Measurements from ENCODE around the gene TRERF1. TPM values are rescaled to one million over a fixed set of nuclear protein-coding genes. Genes with fewer than 3 reads are reported as not detected.

The TRERF1 gene
- total and polyA plus RNA-seq, 7 donors = 0.21 to 0.99 (median 0.44) TPM

- Histone ChIP-seq H3K4me1 (no peaks in the 10 kb centered on the region), H3K9me3 (no peaks in the 10 kb centered on the region), H3K27ac (no peak overlapping the region), H3K36me3 (ENCODE audit: insufficient read depth in 1 of 2, low read depth in 1 of 2) (no peaks in the 10 kb centered on the region), H3K27me3 (ENCODE audit: insufficient read depth in 3 of 3, low read length in 2 of 3) (no peaks in the 10 kb centered on the region), H3K4me3 (no peak overlapping the region)
- DNase-seq = no peak
- TF ChIP-seq CTCF (IDR thresholded peaks at IDR 0.05) = no peak
- WGBS, 3 donors = 96 to 100% (median 100%) methylated on average over 2 of the region's 2 CpGs
- intact Hi-C loops (cut with DNase I) = no loop called here
- no peak for ATAC-seq
These were observed 17.5 kb downstream of the TRERF1 start for GRCh38 chr6:42434237-42434636.

DNA sequence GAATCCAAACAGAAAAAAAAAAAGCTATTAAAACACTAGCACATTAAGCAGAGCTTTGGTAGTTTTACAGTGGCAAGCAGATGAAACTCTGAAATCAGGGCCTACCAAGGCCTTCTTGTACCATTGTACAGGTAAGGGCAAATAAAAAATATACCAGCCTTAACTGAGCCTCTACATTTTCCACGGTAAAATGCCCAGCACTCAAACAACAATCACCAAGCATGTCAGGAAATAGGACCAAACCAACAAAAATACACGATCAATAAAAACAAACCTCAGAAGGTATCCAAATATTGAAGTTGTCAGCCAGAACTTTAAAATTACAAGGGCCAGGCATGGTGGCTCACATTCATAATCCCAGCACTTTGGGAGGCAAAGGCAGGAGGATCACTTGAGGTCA, 18.3 kb downstream of the TRERF1 start:
- Histone ChIP-seq H3K4me1 (no peaks in the 10 kb centered on the region), H3K4me3 (no peak overlapping the region), H3K36me3 (ENCODE audit: insufficient read depth in 1 of 2, low read depth in 1 of 2) (no peaks in the 10 kb centered on the region), H3K9me3 (no peaks in the 10 kb centered on the region), H3K27me3 (ENCODE audit: insufficient read depth in 3 of 3, low read length in 2 of 3) (no peaks in the 10 kb centered on the region), H3K27ac (no peak overlapping the region)
- 97 to 100% (median 100%) methylated on average over 2 of the region's 2 CpGs for WGBS, 3 donors
- intact Hi-C loops (cut with DNase I) = no loop called here
- DNase-seq = no peak
- no peak for TF ChIP-seq CTCF (IDR thresholded peaks at IDR 0.05)
- no peak for ATAC-seq

- intact Hi-C loops (cut with DNase I) = no loop called here
- ATAC-seq = no peak
- WGBS, 3 donors = 91 to 94% (median 92%) methylated on average over 3 of the region's 3 CpGs
- Histone ChIP-seq H3K4me1 (no peaks in the 10 kb centered on the region), H3K27ac (no peak overlapping the region), H3K4me3 (no peak overlapping the region), H3K9me3 (no peaks in the 10 kb centered on the region), H3K27me3 (ENCODE audit: insufficient read depth in 3 of 3, low read length in 2 of 3) (no peaks in the 10 kb centered on the region), H3K36me3 (ENCODE audit: insufficient read depth in 1 of 2, low read depth in 1 of 2) (no peaks in the 10 kb centered on the region)
- no peak for TF ChIP-seq CTCF (IDR thresholded peaks at IDR 0.05)
- no peak for DNase-seq
These were observed 19.8 kb downstream of the TRERF1 start for GRCh38 chr6:42431877-42432276.

- no peak for TF ChIP-seq CTCF (IDR thresholded peaks at IDR 0.05)
- intact Hi-C loops (cut with DNase I) = no loop called here
- H3K4me3 ChIP-seq = no peak overlapping the region
- WGBS, 3 donors = 63 to 75% (median 69%) methylated on average over 3 of the region's 3 CpGs
- no peaks in the 10 kb centered on the region for H3K4me1 ChIP-seq
- H3K27me3 ChIP-seq (ENCODE audit: insufficient read depth in 3 of 3, low read length in 2 of 3) = no peaks in the 10 kb centered on the region
- H3K27ac ChIP-seq = no peak overlapping the region
- no peak for DNase-seq
- no peaks in the 10 kb centered on the region for H3K9me3 ChIP-seq
- H3K36me3 ChIP-seq (ENCODE audit: insufficient read depth in 1 of 2, low read depth in 1 of 2) = no peaks in the 10 kb centered on the region
- ATAC-seq = no peak
These were observed 20.4 kb downstream of the TRERF1 start for GRCh38 chr6:42431356-42431755.

- 88 to 97% (median 94%) methylated on average over 7 of the region's 7 CpGs for WGBS, 3 donors
These were observed 21.9 kb downstream of the TRERF1 start for GRCh38 chr6:42429836-42430235.

More at GRCh38 chr6:42429836-42430235, 21.9 kb downstream of the TRERF1 start:
- Histone ChIP-seq H3K27ac (no peak overlapping the region), H3K4me1 (no peaks in the 10 kb centered on the region), H3K36me3 (ENCODE audit: insufficient read depth in 1 of 2, low read depth in 1 of 2) (no peaks in the 10 kb centered on the region), H3K27me3 (ENCODE audit: insufficient read depth in 3 of 3, low read length in 2 of 3) (no peaks in the 10 kb centered on the region), H3K4me3 (no peak overlapping the region), H3K9me3 (no peaks in the 10 kb centered on the region)
- DNase-seq = no peak
- intact Hi-C loops (cut with DNase I) = no loop called here
- TF ChIP-seq CTCF (IDR thresholded peaks at IDR 0.05) = no peak
- no peak for ATAC-seq
